K562 (cell line): ENCODE measurements around the gene POLG. TPM values are rescaled to one million over a fixed set of nuclear protein-coding genes. Genes with fewer than 3 reads are reported as not detected.

Experiments
- FOSL1 ChIP-seq: fragments of 200-800 bp; sonication (Bioruptor generic); conservative IDR thresholded peaks from 2 replicates; pipeline ENCODE4 v1.6.1; 2016; ENCODE audit warnings: missing genetic modification characterization, missing compliant biosample characterization
- U2AF1 ChIP-seq: fragments of 200-400 bp; formaldehyde crosslinking; optimal IDR thresholded peaks from 2 replicates; pipeline ENCODE3; 2017; ENCODE audit warnings: mild to moderate bottlenecking, low read depth, low read length, moderate library complexity
- ZC3H4 ChIP-seq: sonication (generic); formaldehyde crosslinking; IDR thresholded peaks from 2 replicates; pipeline ENCODE4 v1.9.0; 2021; ENCODE audit warnings: missing genetic modification reagents, borderline replicate concordance
- ZNF764 ChIP-seq: fragments of 250-450 bp; sonication (Bioruptor Pico); IDR thresholded peaks from 2 replicates; pipeline ENCODE4 v1.4.0; 2020; ENCODE audit warnings: low read depth, mild to moderate bottlenecking, moderate library complexity
- polyA plus RNA-seq, 8 experiments: library from polyadenylated mRNA; depleted of rRNA in 4 of 8; stranded (reverse) in 5 of 8; unstranded in 3 of 8; fragments of >200 nt; fragmentation: Nextera tagmentation in 2 of 8; fragmentation: Illumina TruSeq in 1 of 8; extraction: Ambion mirVana in 2 of 8; extraction: Trizol in 1 of 8; gene quantifications; 2 replicates each; pipeline versions ENCODE4 v1.2.1 to v1.2.3, GENCODE V29; 2011 to 2014; ENCODE audit warnings: inconsistent platforms in 1 of 8, missing spikeins in 1 of 8
- total RNA-seq, 7 experiments: library from RNA; depleted of rRNA in 6 of 7; stranded (reverse); fragments of >200 nt in 6 of 7; fragmentation: Illumina TruSeq in 2 of 7; extraction: Trizol in 2 of 7; gene quantifications; 2 replicates each; pipeline versions ENCODE4 v1.2.1 to v1.2.3, GENCODE V29; 2011 to 2021; ENCODE audit warnings: low replicate concordance in 1 of 7
- TF ChIP-seq, protein P1 (sequence below): sonication (generic); formaldehyde crosslinking; IDR thresholded peaks from 2 replicates; pipeline ENCODE4 v1.8.1; 2023; ENCODE audit warnings: mild to moderate bottlenecking, missing genetic modification reagents
- TF ChIP-seq, protein P2 (sequence below): fragments of 250-450 bp; sonication (Bioruptor Pico); IDR thresholded peaks from 2 replicates; pipeline ENCODE4 v1.4.0; 2020; ENCODE audit warnings: mild to moderate bottlenecking, moderate library complexity, borderline replicate concordance
- TF ChIP-seq, protein P3 (sequence below): sonication (generic); formaldehyde crosslinking; IDR thresholded peaks from 2 replicates; pipeline ENCODE4 v1.8.1; 2023; ENCODE audit warnings: mild to moderate bottlenecking, missing genetic modification reagents, moderate library complexity

POLG gene
- total and polyA plus RNA-seq, 9 of the 15 experiments (the other 6 are each of a cell fraction or from before 2014, with no cell fraction given): 15.2 to 83.8 (median 38.6) TPM

DNA sequence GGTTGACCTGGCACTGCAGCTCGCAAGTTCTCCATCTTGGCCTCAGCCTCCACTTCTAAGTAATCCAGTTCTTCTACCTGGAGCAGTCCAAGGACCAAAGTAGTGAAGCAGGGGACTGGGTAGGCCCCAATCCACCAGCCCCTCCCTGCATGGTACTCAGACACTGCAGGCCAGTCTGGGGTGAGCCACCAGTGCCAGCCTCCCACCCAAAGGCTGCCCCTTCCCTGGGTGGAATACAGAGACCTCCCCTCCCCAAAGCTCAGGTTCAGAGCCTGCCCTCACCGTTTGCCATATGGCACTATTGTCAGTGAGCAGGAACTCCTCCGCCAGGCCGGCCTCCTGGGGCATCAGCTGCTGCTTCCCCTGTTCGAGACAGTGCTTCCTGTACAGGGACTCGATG is 10.8 kb downstream of the POLG start (continued):
- no peak for TF ChIP-seq U2AF1
- no peak for TF ChIP-seq FOSL1 (tag)
- TF ChIP-seq, protein P1, sequence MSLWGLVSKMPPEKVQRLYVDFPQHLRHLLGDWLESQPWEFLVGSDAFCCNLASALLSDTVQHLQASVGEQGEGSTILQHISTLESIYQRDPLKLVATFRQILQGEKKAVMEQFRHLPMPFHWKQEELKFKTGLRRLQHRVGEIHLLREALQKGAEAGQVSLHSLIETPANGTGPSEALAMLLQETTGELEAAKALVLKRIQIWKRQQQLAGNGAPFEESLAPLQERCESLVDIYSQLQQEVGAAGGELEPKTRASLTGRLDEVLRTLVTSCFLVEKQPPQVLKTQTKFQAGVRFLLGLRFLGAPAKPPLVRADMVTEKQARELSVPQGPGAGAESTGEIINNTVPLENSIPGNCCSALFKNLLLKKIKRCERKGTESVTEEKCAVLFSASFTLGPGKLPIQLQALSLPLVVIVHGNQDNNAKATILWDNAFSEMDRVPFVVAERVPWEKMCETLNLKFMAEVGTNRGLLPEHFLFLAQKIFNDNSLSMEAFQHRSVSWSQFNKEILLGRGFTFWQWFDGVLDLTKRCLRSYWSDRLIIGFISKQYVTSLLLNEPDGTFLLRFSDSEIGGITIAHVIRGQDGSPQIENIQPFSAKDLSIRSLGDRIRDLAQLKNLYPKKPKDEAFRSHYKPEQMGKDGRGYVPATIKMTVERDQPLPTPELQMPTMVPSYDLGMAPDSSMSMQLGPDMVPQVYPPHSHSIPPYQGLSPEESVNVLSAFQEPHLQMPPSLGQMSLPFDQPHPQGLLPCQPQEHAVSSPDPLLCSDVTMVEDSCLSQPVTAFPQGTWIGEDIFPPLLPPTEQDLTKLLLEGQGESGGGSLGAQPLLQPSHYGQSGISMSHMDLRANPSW: no peak
- TF ChIP-seq, protein P2, sequence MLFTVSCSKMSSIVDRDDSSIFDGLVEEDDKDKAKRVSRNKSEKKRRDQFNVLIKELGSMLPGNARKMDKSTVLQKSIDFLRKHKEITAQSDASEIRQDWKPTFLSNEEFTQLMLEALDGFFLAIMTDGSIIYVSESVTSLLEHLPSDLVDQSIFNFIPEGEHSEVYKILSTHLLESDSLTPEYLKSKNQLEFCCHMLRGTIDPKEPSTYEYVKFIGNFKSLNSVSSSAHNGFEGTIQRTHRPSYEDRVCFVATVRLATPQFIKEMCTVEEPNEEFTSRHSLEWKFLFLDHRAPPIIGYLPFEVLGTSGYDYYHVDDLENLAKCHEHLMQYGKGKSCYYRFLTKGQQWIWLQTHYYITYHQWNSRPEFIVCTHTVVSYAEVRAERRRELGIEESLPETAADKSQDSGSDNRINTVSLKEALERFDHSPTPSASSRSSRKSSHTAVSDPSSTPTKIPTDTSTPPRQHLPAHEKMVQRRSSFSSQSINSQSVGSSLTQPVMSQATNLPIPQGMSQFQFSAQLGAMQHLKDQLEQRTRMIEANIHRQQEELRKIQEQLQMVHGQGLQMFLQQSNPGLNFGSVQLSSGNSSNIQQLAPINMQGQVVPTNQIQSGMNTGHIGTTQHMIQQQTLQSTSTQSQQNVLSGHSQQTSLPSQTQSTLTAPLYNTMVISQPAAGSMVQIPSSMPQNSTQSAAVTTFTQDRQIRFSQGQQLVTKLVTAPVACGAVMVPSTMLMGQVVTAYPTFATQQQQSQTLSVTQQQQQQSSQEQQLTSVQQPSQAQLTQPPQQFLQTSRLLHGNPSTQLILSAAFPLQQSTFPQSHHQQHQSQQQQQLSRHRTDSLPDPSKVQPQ (CRISPR knock-in tag): no peak
- no peak for TF ChIP-seq ZNF764 (CRISPR knock-in tag)
- TF ChIP-seq, protein P3, sequence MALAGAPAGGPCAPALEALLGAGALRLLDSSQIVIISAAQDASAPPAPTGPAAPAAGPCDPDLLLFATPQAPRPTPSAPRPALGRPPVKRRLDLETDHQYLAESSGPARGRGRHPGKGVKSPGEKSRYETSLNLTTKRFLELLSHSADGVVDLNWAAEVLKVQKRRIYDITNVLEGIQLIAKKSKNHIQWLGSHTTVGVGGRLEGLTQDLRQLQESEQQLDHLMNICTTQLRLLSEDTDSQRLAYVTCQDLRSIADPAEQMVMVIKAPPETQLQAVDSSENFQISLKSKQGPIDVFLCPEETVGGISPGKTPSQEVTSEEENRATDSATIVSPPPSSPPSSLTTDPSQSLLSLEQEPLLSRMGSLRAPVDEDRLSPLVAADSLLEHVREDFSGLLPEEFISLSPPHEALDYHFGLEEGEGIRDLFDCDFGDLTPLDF (CRISPR knock-in tag): no peak
- no peak for TF ChIP-seq ZC3H4
